ENCODE data around the gene MRPL28.
"Not testable (repeated sequence)": the region's sequence is repeated elsewhere in the genome, so short reads cannot be mapped to it uniquely, and the experiment has no call there.

MRPL28 gene

DNA sequence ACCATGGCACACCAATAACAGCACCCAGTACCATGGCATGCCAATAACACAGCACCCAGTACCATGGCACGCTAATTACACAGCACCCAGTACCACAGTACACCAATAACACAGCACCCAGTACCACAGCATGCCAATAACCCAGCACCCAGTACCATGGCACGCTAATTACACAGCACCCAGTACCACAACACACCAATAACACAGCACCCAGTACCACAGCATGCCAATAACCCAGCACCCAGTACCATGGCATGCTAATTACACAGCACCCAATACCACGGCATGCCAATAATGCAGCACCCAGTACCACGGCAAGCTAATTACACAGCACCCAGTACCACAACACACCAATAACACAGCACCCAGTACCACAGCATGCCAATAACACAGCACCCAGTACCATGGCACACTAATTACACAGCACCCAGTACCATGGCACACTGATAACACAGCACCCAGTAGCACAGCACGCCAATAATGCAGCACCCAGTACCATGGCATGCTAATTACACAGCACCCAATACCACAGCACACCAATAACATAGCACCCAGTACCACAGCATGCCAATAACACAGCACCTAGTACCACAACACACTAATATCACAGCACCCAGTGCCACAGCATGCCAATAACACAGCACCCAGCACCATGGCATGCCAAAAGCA, 36.0 kb downstream of the MRPL28 start:
- not testable (repeated sequence) for H3K4me3 Mint-ChIP-seq; H3K27ac Mint-ChIP-seq; H3K27me3 Mint-ChIP-seq (ENCODE audit: low read depth); H3K36me3 Mint-ChIP-seq (ENCODE audit: low read depth); H3K9me3 Mint-ChIP-seq
- peaks cover 19% of the 10 kb centered on the region for H3K4me1 Mint-ChIP-seq (ENCODE audit: low read depth)

GRCh38 chr16:333406-334094, 36.8 kb downstream of the MRPL28 start:
- no peaks in the 10 kb centered on the region for H3K9me3 Mint-ChIP-seq
- H3K36me3 Mint-ChIP-seq (ENCODE audit: low read depth): peaks cover 6% of the 10 kb centered on the region
- H3K4me1 Mint-ChIP-seq (ENCODE audit: low read depth): peaks cover 17% of the 10 kb centered on the region
- H3K27ac Mint-ChIP-seq: no peak overlapping the region
- no peak overlapping the region for H3K4me3 Mint-ChIP-seq
- H3K27me3 Mint-ChIP-seq (ENCODE audit: low read depth): peaks cover 7% of the 10 kb centered on the region

DNA sequence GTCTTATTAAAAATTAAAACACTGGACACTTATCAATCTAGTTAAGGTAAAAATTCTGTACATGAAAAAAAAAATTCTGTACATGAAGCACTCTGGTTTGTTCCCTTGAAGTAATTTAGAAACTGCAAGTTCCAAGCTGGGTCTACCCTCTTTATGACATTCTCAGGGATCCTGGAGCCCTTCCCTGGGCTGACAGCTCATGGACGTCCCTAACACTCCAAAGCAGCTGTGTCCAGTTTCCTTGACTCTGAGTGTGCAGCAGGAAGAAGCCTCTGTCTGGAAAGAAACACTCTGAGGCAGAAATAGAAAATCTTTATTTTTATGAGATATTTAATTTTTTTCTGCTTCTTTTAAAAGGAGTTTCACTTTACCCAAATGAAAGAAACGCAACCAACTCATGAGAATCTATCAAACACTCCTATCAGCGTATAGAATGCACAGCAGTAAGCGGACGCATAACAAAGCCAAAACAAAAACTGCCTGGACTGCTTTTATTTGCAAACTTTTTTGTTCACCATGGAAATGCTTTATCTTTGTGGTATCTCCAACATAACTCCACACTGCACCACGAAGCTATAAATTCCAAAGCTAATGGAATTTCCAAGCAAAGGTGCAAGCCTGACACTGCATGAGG, 39.0 kb downstream of the MRPL28 start:
- not testable (repeated sequence) for H3K27me3 Mint-ChIP-seq (ENCODE audit: low read depth); H3K36me3 Mint-ChIP-seq (ENCODE audit: low read depth); H3K9me3 Mint-ChIP-seq; H3K27ac Mint-ChIP-seq; H3K4me3 Mint-ChIP-seq
- H3K4me1 Mint-ChIP-seq (ENCODE audit: low read depth): peaks cover 16% of the 10 kb centered on the region

- Mint-ChIP-seq H3K4me3 (no peak overlapping the region), H3K27ac (no peak overlapping the region), H3K27me3 (ENCODE audit: low read depth) (peaks cover 7% of the 10 kb centered on the region), H3K9me3 (no peaks in the 10 kb centered on the region), H3K36me3 (ENCODE audit: low read depth) (peaks cover 6% of the 10 kb centered on the region), H3K4me1 (ENCODE audit: low read depth) (peaks cover 13% of the 10 kb centered on the region)
Measured at GRCh38 chr16:330741-331140, 39.6 kb downstream of the MRPL28 start.

GRCh38 chr16:325375-326145, 44.8 kb downstream of the MRPL28 start:
- no peaks in the 10 kb centered on the region for H3K9me3 Mint-ChIP-seq
- H3K27me3 Mint-ChIP-seq (ENCODE audit: low read depth): peaks cover 5% of the 10 kb centered on the region
- peaks cover 3% of the 10 kb centered on the region for H3K36me3 Mint-ChIP-seq (ENCODE audit: low read depth)
- peak overlapping the region; percentile 43 for H3K4me3 Mint-ChIP-seq
- peak overlapping the region; percentile 49 for H3K27ac Mint-ChIP-seq
- peaks cover 22% of the 10 kb centered on the region for H3K4me1 Mint-ChIP-seq (ENCODE audit: low read depth)

DNA sequence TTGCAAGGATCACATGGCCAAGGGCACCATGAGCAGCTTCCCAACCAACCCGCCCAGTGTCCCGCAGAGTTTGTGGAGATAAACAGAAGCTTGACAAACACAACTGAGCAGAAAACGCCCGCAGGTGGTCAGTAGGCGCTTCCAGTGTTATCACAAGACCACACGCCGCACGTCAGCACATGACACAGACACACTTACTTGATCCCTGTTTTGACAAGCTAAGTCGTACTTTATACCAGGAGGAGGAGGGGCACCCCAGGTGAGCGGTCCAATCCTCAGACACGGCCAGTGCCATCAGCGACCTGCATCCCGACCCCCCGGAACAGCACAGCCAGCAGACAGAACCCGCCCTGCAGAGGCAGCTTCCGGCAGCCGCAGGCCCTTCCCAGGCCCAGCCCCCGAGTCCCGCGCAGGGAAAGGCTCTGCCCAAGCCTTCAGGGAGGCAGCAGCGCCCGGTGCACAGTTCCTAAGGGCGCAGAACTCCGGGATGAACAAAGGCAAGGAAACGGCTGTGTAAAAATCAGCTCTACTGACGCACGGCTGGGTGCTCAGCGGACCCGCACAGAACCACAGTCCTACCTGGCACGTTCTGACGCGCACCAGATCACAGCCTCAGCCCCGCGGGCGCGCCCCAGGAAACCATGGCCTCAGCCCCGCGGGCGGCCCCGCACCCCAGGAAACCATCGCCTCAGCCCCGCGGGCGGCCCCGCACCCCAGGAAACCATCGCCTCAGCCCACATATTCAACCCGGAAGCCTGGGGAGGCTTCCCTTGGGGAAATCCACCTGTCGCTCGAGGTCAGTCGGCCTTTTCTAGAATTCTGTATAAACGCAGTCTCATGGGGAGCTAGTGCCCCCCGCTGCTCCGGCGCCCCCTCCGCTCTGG, 45.6 kb downstream of the MRPL28 start:
- peak overlapping the region; percentile 49 for H3K27ac Mint-ChIP-seq
- H3K27me3 Mint-ChIP-seq (ENCODE audit: low read depth): no peaks in the 10 kb centered on the region
- H3K4me3 Mint-ChIP-seq: peak overlapping the region; percentile 43
- H3K36me3 Mint-ChIP-seq (ENCODE audit: low read depth): no peaks in the 10 kb centered on the region
- peaks cover 22% of the 10 kb centered on the region for H3K4me1 Mint-ChIP-seq (ENCODE audit: low read depth)
- H3K9me3 Mint-ChIP-seq: no peaks in the 10 kb centered on the region

DNA sequence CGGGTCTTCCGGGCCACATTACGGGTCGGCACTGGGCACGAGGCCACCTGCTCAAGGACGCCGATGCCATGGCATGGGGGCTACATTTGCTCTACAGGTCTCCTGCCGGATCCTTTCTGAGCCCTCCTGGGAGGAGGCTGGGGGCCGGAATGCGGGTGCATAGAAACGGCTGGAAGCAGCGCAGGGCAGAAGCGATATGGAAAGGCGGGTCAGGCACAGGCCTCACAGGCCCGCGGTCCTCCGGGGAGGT, 46.2 kb downstream of the MRPL28 start:
- Mint-ChIP-seq H3K27ac (no peak overlapping the region), H3K27me3 (ENCODE audit: low read depth) (no peaks in the 10 kb centered on the region), H3K4me3 (peak overlapping the region; percentile 28), H3K36me3 (ENCODE audit: low read depth) (peaks cover under 1% of the 10 kb centered on the region), H3K4me1 (ENCODE audit: low read depth) (peaks cover 24% of the 10 kb centered on the region), H3K9me3 (no peaks in the 10 kb centered on the region)

DNA sequence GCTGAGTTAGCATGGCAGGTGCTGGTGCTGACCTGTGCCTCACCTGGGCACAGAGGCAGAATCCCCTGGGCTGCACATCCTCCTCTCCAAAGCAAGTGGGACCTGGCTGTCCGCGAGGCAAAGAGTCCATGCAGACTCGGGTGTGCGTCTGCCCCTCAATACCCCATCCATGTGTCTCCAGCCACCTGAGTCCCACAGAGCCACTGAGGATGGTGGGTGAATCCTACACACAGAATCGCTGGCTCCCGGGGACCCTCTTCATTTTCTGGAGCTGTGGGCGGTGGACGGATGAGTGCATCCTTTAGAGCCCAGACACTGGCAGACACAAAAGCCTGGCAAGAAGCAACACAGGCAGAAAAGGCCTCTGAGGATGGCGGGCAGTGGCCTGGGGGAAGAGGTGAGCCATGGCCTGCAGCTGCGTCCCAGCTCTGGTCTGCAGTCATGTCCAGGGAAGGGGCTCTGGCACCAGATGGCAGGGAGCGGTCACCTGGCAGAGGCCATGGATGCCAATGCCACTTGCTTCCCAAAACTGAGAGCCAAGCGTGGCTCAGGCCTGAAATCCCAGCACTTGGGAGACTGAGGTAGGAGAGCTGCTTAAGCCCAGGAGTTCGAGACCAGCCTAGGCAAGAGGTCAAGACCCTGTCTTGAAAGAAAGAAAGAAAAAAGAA, 47.7 kb downstream of the MRPL28 start:
- Mint-ChIP-seq H3K27me3 (ENCODE audit: low read depth) (no peaks in the 10 kb centered on the region), H3K36me3 (ENCODE audit: low read depth) (peaks cover 2% of the 10 kb centered on the region), H3K4me3 (no peak overlapping the region), H3K4me1 (ENCODE audit: low read depth) (peaks cover 25% of the 10 kb centered on the region), H3K27ac (no peak overlapping the region), H3K9me3 (no peaks in the 10 kb centered on the region)

DNA sequence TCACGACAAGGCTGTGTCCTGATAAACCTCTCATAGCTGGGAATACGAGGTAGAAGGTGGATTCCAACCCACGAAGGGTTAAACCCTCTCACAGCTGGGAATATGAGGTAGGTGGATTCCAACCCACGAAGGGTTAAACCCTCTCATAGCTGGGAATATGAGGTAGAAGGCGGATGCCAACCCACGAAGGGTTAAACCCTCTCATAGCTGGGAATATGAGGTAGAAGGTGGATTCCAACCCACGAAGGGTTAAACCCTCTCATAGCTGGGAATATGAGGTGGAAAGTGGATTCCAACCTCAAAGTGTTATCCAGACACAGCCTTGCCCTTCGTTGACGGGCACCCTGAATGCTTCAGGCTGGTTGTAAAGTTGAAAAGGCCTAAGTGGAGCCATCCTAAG, 48.8 kb downstream of the MRPL28 start:
- Mint-ChIP-seq H3K4me3 (no peak overlapping the region), H3K27me3 (ENCODE audit: low read depth) (no peaks in the 10 kb centered on the region), H3K36me3 (ENCODE audit: low read depth) (peaks cover 2% of the 10 kb centered on the region), H3K4me1 (ENCODE audit: low read depth) (peaks cover 25% of the 10 kb centered on the region), H3K9me3 (no peaks in the 10 kb centered on the region), H3K27ac (no peak overlapping the region)

- Mint-ChIP-seq H3K27me3 (ENCODE audit: low read depth) (no peaks in the 10 kb centered on the region), H3K36me3 (ENCODE audit: low read depth) (peaks cover 2% of the 10 kb centered on the region), H3K9me3 (no peaks in the 10 kb centered on the region), H3K4me1 (ENCODE audit: low read depth) (peaks cover 20% of the 10 kb centered on the region), H3K4me3 (no peak overlapping the region), H3K27ac (no peak overlapping the region)
Measured at GRCh38 chr16:320206-320605, 50.1 kb downstream of the MRPL28 start.

GRCh38 chr16:318628-319027, 51.7 kb downstream of the MRPL28 start:
- no peaks in the 10 kb centered on the region for H3K27me3 Mint-ChIP-seq (ENCODE audit: low read depth)
- no peaks in the 10 kb centered on the region for H3K9me3 Mint-ChIP-seq
- no peak overlapping the region for H3K4me3 Mint-ChIP-seq
- H3K27ac Mint-ChIP-seq: no peak overlapping the region
- peaks cover 3% of the 10 kb centered on the region for H3K36me3 Mint-ChIP-seq (ENCODE audit: low read depth)
- peaks cover 7% of the 10 kb centered on the region for H3K4me1 Mint-ChIP-seq (ENCODE audit: low read depth)

DNA sequence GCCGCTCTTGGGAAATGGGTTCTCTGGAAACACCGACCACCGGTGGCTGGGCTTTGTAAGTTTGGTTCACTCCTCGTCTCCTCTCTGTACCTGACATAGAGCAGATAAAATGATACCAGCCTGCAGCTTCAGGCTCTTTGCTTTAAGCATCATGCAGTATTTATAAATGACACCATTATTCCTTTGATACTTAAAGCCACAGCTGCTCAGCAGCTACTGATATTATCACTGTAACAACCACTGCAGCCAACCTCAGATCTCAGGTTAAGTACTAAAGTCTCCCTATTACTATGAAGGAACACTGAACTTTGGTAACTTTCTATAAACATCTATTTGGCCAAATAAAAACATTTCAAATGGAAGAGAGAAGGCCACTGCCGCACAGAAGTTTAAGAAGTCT, 52.8 kb downstream of the MRPL28 start:
- Mint-ChIP-seq H3K27ac (no peak overlapping the region), H3K4me1 (ENCODE audit: low read depth) (peaks cover 6% of the 10 kb centered on the region), H3K9me3 (no peaks in the 10 kb centered on the region), H3K36me3 (ENCODE audit: low read depth) (peaks cover 3% of the 10 kb centered on the region), H3K27me3 (ENCODE audit: low read depth) (no peaks in the 10 kb centered on the region), H3K4me3 (no peak overlapping the region)
